HCT116 (cell line): ENCODE data around the gene FAM163B. TPM values are rescaled to one million over a fixed set of nuclear protein-coding genes. Genes with fewer than 3 reads are reported as not detected.

ENCODE experiments used
- ATAC-seq: fragments of 200-7000 bp; cut with Tn5 transposase; 2 replicates; pipeline ENCODE4 v1.9.1; 2020; ENCODE audit warnings: mild to moderate bottlenecking, moderate library complexity
- BruUV-seq: library from RNA; stranded (reverse); fragments of 400-500 nt; replicated peaks from 2 replicates; lab custom pipeline; 2021; lab: Mats Ljungman, UMichigan
- CTCF ChIA-PET: fragments of 300-600 bp; sonication (Branson Sonifier 250); formaldehyde crosslinking; loops from one replicate; lab custom pipeline; 2021; ENCODE audit warnings: antibody characterized with exemption; lab: Charles Lee
- POLR2A ChIA-PET: fragments of 300-600, 350-600 bp; sonication (Branson Sonifier 250); formaldehyde crosslinking; loops from one replicate; lab custom pipeline; 2021; ENCODE audit warnings: antibody characterized with exemption; lab: Charles Lee
- RAD21 ChIA-PET, 2 experiments: fragments of 300-600 bp; sonication (Branson Sonifier 250); formaldehyde crosslinking; loops; one replicate each; lab custom pipeline; 2023; ENCODE audit warnings: low total read pairs in 2 of 2; ENCODE audit not compliant: uncharacterized antibody in 2 of 2, unreplicated experiment in 2 of 2, low non-redundant PET in 1 of 2; lab: Charles Lee
- DNase-seq: peaks from one replicate; pipeline ENCODE4 v3.0.0-alpha.2; 2010; ENCODE audit warnings: low read depth, low spot score
- H2AFZ ChIP-seq: fragments of 200-600 bp; shearing (Covaris generic), sonication (generic); 2 replicates; pipeline ENCODE4 v1.6.1; 2017; ENCODE audit warnings: low read depth, mixed run types, mixed read lengths, antibody characterized with exemption, low read length; ENCODE audit not compliant: poor library complexity, severe bottlenecking
- H3K27ac ChIP-seq: 2 replicates; pipeline ENCODE4 v1.5.1; 2012; ENCODE audit warnings: low read depth, low read length
- H3K27me3 ChIP-seq: fragments of 200-600 bp; sonication (generic); 2 replicates; pipeline ENCODE4 v1.6.1; 2016; ENCODE audit warnings: mixed run types, low read length, mixed read lengths; ENCODE audit not compliant: insufficient read depth
- H3K36me3 ChIP-seq, 2 experiments: fragments of 200-500 bp in 1 of 2; fragments of 200-600 bp in 1 of 2; sonication (Bioruptor generic) in 1 of 2; sonication (generic) in 1 of 2; 2 replicates each; pipeline versions ENCODE4 v1.5.1 to v1.6.1; 2014 to 2016; ENCODE audit warnings: low read length in 2 of 2, inconsistent platforms in 1 of 2, mixed read lengths in 1 of 2, mixed run types in 1 of 2; ENCODE audit not compliant: insufficient read depth in 2 of 2, control insufficient read depth in 1 of 2
- H3K4me1 ChIP-seq, 2 experiments: fragments of 200-600 bp in 1 of 2; sonication (generic) in 1 of 2; 2 replicates each; pipeline versions ENCODE4 v1.5.1 to v1.6.1; 2012 to 2017; ENCODE audit warnings: low read length in 2 of 2, inconsistent platforms in 1 of 2, mild to moderate bottlenecking in 1 of 2, mixed read lengths in 1 of 2, mixed run types in 1 of 2, moderate library complexity in 1 of 2; ENCODE audit not compliant: insufficient read depth in 2 of 2, control insufficient read depth in 1 of 2
- H3K4me2 ChIP-seq: fragments of 200-600 bp; sonication (generic); 2 replicates; pipeline ENCODE4 v1.6.1; 2017; ENCODE audit warnings: mixed run types, low read length, mixed read lengths
- H3K4me3 ChIP-seq, 2 experiments: fragments of 200-600 bp in 1 of 2; sonication (generic) in 1 of 2; replicated peaks in 1 of 2; 2 replicates each; pipeline ENCODE4 v1.5.1; 2011 to 2016; ENCODE audit warnings: low read length in 2 of 2, control low read depth in 1 of 2, low read depth in 1 of 2, mild to moderate bottlenecking in 1 of 2, mixed read lengths in 1 of 2, mixed run types in 1 of 2
- H3K79me2 ChIP-seq: fragments of 200-600 bp; sonication (generic); 2 replicates; pipeline ENCODE4 v1.6.1; 2017; ENCODE audit warnings: mild to moderate bottlenecking, mixed run types, low read length, moderate library complexity, mixed read lengths; ENCODE audit not compliant: insufficient read depth
- H3K9ac ChIP-seq: fragments of 200-600 bp; sonication (generic); 2 replicates; pipeline ENCODE4 v1.6.1; 2016; ENCODE audit warnings: low read length, mixed read lengths
- H3K9me2 ChIP-seq: fragments of 200-600 bp; sonication (generic), shearing (Covaris generic); 2 replicates; pipeline ENCODE4 v1.6.1; 2017; ENCODE audit warnings: mixed run types, mild to moderate bottlenecking, moderate library complexity; ENCODE audit not compliant: insufficient read depth
- H3K9me3 ChIP-seq, 2 experiments: fragments of 200-500 bp in 1 of 2; fragments of 200-600 bp in 1 of 2; sonication (Bioruptor generic) in 1 of 2; sonication (generic) in 1 of 2; 2 replicates each; pipeline ENCODE4 v1.6.1; 2014 to 2017; ENCODE audit warnings: low read length in 2 of 2, mixed read lengths in 2 of 2, inconsistent platforms in 1 of 2, low read depth in 1 of 2, mild to moderate bottlenecking in 1 of 2, mixed run types in 1 of 2, moderate library complexity in 1 of 2; ENCODE audit not compliant: control insufficient read depth in 1 of 2, insufficient read depth in 1 of 2
- H4K20me1 ChIP-seq: fragments of 200-600 bp; sonication (generic), shearing (Covaris generic); 2 replicates; pipeline ENCODE4 v1.6.1; 2017; ENCODE audit warnings: mixed run types, mild to moderate bottlenecking, moderate library complexity; ENCODE audit not compliant: insufficient read depth
- CBX3 ChIP-seq: IDR thresholded peaks from 2 replicates; pipeline ENCODE4 v1.6.1; 2012; ENCODE audit warnings: low read depth
- CTCF ChIP-seq, 3 experiments: fragments of 200-600 bp in 1 of 3; sonication (generic) in 1 of 3; IDR thresholded peaks in 2 of 3; conservative IDR thresholded peaks in 1 of 3; 2 replicates each; pipeline ENCODE4 v1.5.1; 2012 to 2017; ENCODE audit warnings: low read depth in 2 of 3, low read length in 2 of 3, antibody characterized with exemption in 1 of 3, borderline replicate concordance in 1 of 3, control low read depth in 1 of 3, mild to moderate bottlenecking in 1 of 3, mixed read lengths in 1 of 3, mixed run types in 1 of 3, moderate library complexity in 1 of 3; ENCODE audit not compliant: insufficient read depth in 1 of 3
- EZH2phosphoT487 ChIP-seq: fragments of 200-600 bp; IDR thresholded peaks from 2 replicates; pipeline ENCODE4 v1.6.1; 2018; ENCODE audit warnings: antibody characterized with exemption, borderline replicate concordance
- POLR2A ChIP-seq: IDR thresholded peaks from 2 replicates; pipeline ENCODE4 v1.7.0; 2011; ENCODE audit warnings: borderline replicate concordance; ENCODE audit not compliant: insufficient read depth, insufficient read length; ENCODE audit errors: extremely low read depth
- POLR2AphosphoS5 ChIP-seq: IDR thresholded peaks from 2 replicates; pipeline ENCODE4 v1.6.1; 2011; ENCODE audit warnings: mild to moderate bottlenecking, low read depth, low read length, moderate library complexity
- RAD21 ChIP-seq: IDR thresholded peaks from 2 replicates; pipeline ENCODE4 v1.6.1; 2012; ENCODE audit warnings: low read depth, mild to moderate bottlenecking
- REST ChIP-seq: IDR thresholded peaks from 2 replicates; pipeline ENCODE4 v1.6.1; 2012; ENCODE audit warnings: low read depth
- SP1 ChIP-seq: IDR thresholded peaks from 2 replicates; pipeline ENCODE4 v1.6.1; 2012; ENCODE audit warnings: low read depth
- TCF7L2 ChIP-seq: IDR thresholded peaks from 2 replicates; pipeline ENCODE4 v1.7.0; 2011; ENCODE audit warnings: borderline replicate concordance, inconsistent platforms; ENCODE audit not compliant: insufficient read depth, insufficient read length; ENCODE audit errors: extremely low read depth
- ZNF274 ChIP-seq: fragments of 200-500 bp; sonication (Bioruptor generic); IDR thresholded peaks from 2 replicates; pipeline ENCODE4 v1.6.1; 2014; ENCODE audit warnings: mild to moderate bottlenecking, low read depth, low read length, inconsistent platforms
- intact Hi-C: fragments of 100-400 bp; cut with micrococcal nuclease; formaldehyde crosslinking; loops from 2 replicates; pipeline ENCODE4 v1.10.0; 2022
- total RNA-seq: library from RNA; stranded (reverse); gene quantifications from one replicate; pipeline ENCODE4 v1.2.1, GENCODE V29; 2021; ENCODE audit not compliant: unreplicated experiment

The FAM163B gene
- total RNA-seq, 1 experiment from 2014 or later: not detected

DNA sequence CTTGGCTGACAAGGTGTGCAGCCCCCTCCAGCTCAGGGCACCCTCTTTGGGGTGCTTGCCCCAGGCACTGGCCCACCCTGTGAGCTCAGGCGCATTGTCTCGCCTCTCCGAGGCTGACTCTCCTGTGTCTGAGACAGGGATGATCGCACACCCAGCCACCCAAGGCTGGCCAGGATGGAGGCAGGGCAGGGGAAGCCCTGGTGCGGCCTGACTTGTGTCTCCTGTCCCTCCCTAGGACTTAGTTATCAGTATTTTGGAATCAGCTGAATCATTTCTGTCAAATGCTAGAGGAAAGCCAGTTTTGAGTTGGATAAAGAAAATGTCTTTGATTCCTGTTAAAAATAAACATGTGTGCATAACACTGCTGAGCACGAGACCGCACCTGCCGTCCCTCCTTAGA, 24.5 kb upstream of the FAM163B start:
- no TSS peak for BruUV-seq
- Histone ChIP-seq H3K4me3 (no peak overlapping the region), H3K27ac (no peak overlapping the region), H4K20me1 (no peaks in the 10 kb centered on the region), H3K9me3 (no peaks in the 10 kb centered on the region), H2AFZ (no peak overlapping the region), H3K4me2 (no peak overlapping the region), H3K36me3 (no peaks in the 10 kb centered on the region), H3K9me2 (no peaks in the 10 kb centered on the region), H3K4me1 (no peaks in the 10 kb centered on the region; a peak in 1 of 4 replicates), H3K27me3 (peaks cover 7% of the 10 kb centered on the region; the same call in 1 of the 2 replicates), H3K9ac (no peak overlapping the region), H3K79me2 (no peaks in the 10 kb centered on the region)
- no peak for ATAC-seq
- ChIA-PET POLR2A (no interaction called here), CTCF (no interaction called here), RAD21 (no interaction called here)
- intact Hi-C loops: no loop called here
- TF ChIP-seq TCF7L2 (no peak), POLR2A (no peak), POLR2AphosphoS5 (no peak), REST (no peak), CTCF (IDR thresholded peaks at IDR 0.05 in 2 of 3, conservative IDR thresholded peaks at IDR 0.05 in 1 of 3; ENCODE audit: borderline replicate concordance in 1 of 3, insufficient read depth in 1 of 3, low read depth in 2 of 3, low read length in 2 of 3) (no peak), RAD21 (no peak), ZNF274 (no peak), EZH2phosphoT487 (no peak), CBX3 (no peak), SP1 (no peak)
- DNase-seq: no peak
